GM19025 (cell line): ENCODE results near the gene CENATAC.
"Not testable (repeated sequence)": the region's sequence is repeated elsewhere in the genome, so short reads cannot be mapped to it uniquely, and the experiment has no call there.

Experiments
- ATAC-seq: cut with Tn5 transposase; IDR thresholded peaks from one replicate; pipeline ENCODE4 v1.9.1; 2021; ENCODE audit warnings: mild to moderate bottlenecking, low read depth, moderate library complexity; ENCODE audit not compliant: unreplicated experiment

The CENATAC gene

DNA sequence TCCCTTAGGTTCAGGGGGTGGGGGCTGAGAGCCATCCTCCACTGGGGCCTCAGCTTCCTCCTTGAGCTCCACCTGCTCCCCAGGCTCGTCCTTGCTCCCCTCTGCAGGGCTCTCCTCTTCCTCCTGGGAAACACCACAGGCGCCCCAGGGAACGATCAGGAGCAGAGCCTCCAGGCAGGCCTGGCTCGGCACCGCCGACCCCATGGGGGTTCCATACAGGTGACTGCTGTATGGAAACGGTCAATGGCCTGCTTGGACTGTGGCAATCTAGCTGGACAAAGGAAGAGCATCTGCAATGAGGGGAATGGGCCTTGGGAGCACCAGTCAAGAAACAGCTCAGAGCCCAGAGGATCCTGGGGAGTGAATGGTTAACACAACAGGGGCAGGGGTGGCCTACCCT, 51.1 kb downstream of the CENATAC start:
- ATAC-seq: no peak

GRCh38 chr11:119051440-119052162, 53.7 kb downstream of the CENATAC start:
- peak; percentile 68 for ATAC-seq

DNA sequence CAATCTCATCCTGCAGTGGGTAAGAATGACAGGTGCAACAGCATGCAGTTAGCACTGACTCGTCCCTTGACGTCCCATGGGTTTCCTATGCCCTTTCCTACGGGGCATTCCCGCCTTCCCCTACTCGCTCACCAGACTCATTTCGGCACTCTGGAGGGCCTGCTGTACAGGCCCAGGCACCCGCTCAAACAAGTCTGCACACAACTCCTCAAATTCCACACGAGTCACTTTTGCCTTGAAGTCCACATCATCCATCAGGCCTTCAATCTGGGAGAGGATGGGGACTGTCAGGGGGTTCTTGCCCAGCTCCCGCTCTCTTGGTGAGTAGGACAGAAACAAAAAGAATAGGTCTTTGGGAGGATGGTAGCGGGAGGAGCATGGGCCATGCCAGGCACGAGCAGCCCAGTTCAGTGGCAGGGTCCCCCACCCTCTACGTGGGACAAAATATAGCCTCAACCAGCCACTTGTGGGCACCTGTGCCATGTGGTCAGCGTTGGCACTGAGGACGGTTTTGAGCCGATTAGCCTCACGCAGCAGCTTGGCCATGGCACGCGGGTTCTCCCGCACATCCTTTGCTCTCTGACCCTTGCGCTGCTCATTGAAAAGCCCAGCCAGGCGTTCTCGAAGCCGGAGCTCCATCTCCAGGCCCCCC, 54.4 kb downstream of the CENATAC start:
- ATAC-seq: no peak

DNA sequence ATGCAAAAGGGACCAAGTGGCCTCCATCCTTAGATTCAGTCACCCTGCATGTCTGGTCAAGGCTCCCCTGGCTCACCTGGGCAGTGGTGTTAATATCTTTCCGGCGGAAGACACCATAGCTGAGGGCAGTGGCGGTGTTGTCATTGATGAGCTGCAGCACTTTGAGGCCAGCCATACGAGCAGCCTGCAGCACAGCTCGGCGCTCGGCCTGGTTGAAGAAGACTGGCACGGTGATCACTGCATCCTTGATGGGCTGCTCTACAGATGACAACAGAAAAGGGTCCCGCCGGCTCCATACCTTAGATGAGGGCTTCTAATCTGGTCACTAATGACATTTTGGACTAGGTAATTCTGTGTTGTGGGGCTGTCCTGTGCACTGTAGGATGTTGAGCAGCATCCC, 56.5 kb downstream of the CENATAC start:
- ATAC-seq: no peak

- no peak for ATAC-seq
These were observed 58.0 kb downstream of the CENATAC start for GRCh38 chr11:119055901-119056300.

DNA sequence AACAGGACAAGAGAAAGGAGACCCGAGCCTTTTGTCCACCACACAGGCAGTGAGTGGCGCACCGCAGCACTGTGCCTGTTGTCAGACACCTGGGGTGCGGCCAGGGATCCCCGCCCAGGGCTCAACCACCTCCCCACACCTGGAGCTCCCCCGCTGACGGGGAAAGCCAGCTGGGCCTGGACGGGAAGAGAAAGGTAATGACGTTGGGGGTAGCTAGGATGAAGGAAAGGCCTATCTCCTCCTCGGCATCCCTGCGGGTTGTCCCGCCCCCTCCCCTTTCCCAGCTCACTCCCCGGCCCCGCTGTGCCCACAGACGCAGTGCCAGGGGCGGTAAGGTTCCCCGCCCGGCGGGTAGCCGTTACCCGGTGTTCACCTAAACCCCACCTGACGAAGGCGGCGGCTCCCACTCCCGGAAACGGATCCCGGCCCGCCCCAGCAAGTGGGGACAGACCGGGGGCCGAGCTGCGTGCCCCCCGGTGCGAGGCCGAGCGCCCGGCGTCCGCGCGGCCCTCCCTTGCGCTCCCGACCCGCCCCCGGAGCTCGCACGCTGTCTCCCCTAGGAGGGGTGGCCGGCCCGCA, 58.6 kb downstream of the CENATAC start:
- ATAC-seq: no peak

GRCh38 chr11:119057000-119057769, 59.2 kb downstream of the CENATAC start, which contains the start of gene HYOU1:
HYOU1 (minus strand) TSS chr11:119057205; CDS start chr11:119056160, 1,045 bp downstream.
- ATAC-seq: peak; percentile 89

DNA sequence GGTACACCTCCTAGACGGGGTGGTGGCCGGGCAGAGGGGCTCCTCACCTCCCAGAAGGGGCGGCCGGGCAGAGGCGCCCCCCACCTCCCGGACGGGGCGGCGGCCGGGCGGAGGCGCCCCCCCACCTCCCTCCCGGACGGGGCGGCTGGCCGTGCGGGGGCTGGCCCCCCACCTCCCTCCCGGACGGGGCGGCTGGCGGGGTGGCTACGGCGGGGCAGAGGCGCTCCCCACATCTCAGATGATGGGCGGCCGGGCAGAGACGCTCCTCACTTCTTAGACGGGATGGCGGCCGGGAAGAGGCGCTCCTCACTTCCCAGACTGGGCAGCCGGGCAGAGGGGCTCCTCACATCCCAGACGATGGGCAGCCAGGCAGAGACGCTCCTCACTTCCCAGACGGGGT, 61.2 kb downstream of the CENATAC start:
- ATAC-seq: not testable (repeated sequence)

DNA sequence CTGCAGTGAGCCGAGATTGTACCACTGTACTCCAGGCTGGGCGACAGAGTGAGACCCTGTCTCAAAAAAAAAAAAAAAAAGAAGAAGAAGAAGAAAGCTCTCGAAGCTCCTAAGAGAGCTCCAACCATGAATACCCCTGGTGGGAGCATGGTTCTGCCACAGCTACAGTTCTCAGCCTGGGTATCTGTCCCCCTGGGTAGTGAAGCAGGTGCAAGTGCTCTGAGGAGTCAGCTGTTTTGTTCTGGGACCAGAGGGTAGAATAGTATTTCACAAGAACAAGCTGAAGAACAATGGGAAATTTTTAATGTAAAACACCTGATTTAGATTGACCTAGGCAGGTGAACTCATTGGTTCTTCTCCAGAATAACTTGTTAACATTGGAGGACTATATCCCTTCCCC, 63.3 kb downstream of the CENATAC start:
- ATAC-seq: no peak

GRCh38 chr11:119062779-119063178, 64.8 kb downstream of the CENATAC start:
- ATAC-seq: no peak

DNA sequence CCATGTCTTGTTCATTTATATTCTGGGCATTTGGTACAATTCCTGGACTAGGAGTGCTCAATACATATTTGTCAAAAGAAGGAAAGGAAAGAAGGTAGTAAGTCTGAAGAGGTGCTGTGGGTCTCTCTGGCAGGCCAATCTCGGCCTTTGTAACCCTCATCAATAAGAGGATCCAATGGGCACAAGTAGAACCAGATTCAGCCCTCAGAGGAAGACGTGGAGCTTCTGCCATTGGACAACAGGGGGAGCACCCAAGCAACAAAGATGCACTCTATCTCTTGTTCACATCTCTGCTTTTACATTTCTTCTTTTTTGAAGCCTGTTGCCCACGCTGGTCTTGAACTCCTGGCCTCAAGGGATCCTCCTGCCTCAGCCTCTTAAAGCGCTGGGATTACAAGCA, 67.4 kb downstream of the CENATAC start:
- no peak for ATAC-seq
